GM06990 (cell line): Measurements from ENCODE around the gene SYT1.
A peak's percentile ranks its signal among the peaks of the same experiment; 100 is the strongest.

ENCODE experiments used
- DNase-seq: peaks from one replicate; pipeline ENCODE4 v3.0.0-alpha.2; 2011; ENCODE audit not compliant: insufficient read length; ENCODE audit errors: extremely low read depth
- H3K27me3 ChIP-seq: replicated peaks from 2 replicates; pipeline ENCODE4 v1.6.0; 2011; ENCODE audit warnings: low read length; ENCODE audit not compliant: control insufficient read depth, insufficient read depth
- H3K36me3 ChIP-seq: 2 replicates; pipeline ENCODE4 v1.5.1; 2011; ENCODE audit warnings: low read length; ENCODE audit not compliant: control insufficient read depth, insufficient read depth
- H3K4me3 ChIP-seq: replicated peaks from 2 replicates; pipeline ENCODE4 v1.5.1; 2011; ENCODE audit warnings: low read depth, mild to moderate bottlenecking, control low read depth, low read length
- CTCF ChIP-seq: IDR thresholded peaks from 2 replicates; pipeline ENCODE4 v1.5.1; 2011; ENCODE audit warnings: low read length, control low read depth, mild to moderate bottlenecking, inconsistent platforms; ENCODE audit not compliant: insufficient read depth, poor library complexity, severe bottlenecking

SYT1 gene

GRCh38 chr12:79414252-79414651 lies 549.7 kb downstream of the SYT1 start:
- no peak for TF ChIP-seq CTCF
- Histone ChIP-seq H3K27me3 (no peaks in the 10 kb centered on the region; the same call in none of the 2 replicates), H3K4me3 (no peak overlapping the region), H3K36me3 (no peaks in the 10 kb centered on the region)
- DNase-seq = no peak

GRCh38 chr12:79415321-79415720 lies 550.7 kb downstream of the SYT1 start:
- H3K4me3 ChIP-seq = no peak overlapping the region
- DNase-seq = no peak

DNA sequence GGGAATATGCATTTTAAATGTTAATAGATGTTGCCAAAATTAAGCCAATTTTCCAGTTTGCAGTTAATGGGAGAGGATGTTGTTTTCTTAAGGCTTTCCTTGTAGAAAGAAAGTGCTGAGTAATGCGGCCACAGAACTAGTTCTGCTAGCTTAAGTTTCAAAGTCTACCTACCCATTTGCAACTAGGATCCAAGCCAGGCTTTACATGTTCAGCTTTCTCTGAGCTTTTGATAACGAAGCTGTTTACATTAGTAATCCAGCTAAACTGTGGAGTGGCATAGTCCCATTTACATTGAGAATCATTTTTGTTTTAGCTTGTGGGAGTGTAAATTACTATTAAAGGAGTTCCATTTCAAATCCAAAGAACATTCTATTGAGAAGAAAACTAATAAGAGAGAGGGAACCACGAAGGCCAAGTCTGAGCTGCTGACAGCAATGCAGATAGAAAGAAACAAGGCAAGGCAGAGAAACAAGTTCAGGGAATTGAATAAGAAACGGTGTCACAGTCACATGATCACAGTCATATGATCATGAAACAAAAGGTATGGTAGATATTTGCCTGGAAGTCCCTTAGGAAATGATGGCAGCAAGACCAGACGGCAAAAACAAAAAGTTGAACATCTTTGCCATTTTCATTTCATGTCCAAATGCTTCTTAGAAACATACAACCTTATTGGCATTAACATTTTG lies 551.3 kb downstream of the SYT1 start:
- H3K4me3 ChIP-seq = no peak overlapping the region
- DNase-seq = no peak
- H3K36me3 ChIP-seq = no peaks in the 10 kb centered on the region
- TF ChIP-seq CTCF = no peak
- H3K27me3 ChIP-seq = no peaks in the 10 kb centered on the region; the same call in none of the 2 replicates

More at GRCh38 chr12:79415321-79415720, 550.7 kb downstream of the SYT1 start:
- TF ChIP-seq CTCF = no peak
- no peaks in the 10 kb centered on the region for H3K36me3 ChIP-seq
- H3K27me3 ChIP-seq = no peaks in the 10 kb centered on the region; the same call in none of the 2 replicates

DNA sequence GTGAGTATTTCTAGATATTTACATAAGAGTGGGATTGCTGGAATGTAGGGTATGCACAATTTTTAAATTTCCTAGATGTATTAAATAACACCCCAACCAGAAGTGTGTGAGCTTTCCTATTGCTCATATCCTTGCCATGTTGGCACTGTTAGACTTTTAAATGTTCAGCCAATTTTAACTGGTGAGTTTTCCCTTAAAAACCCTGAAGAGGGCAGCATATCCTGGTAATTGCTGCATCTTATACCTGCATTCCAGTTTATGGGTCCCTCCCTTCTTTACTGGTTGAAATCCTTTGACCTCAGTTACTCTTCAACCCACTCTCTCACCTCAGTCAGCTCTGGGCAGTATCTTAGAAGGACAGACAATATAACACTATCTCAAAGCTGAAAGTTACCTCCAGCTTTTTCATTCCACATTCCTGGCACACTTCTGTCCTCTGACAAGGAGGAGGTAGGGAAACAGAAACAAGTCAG lies 555.6 kb downstream of the SYT1 start:
- TF ChIP-seq CTCF = peak; percentile 23
- Histone ChIP-seq H3K4me3 (no peak overlapping the region), H3K36me3 (no peaks in the 10 kb centered on the region), H3K27me3 (no peaks in the 10 kb centered on the region; the same call in 1 of the 2 replicates)
- no peak for DNase-seq

DNA sequence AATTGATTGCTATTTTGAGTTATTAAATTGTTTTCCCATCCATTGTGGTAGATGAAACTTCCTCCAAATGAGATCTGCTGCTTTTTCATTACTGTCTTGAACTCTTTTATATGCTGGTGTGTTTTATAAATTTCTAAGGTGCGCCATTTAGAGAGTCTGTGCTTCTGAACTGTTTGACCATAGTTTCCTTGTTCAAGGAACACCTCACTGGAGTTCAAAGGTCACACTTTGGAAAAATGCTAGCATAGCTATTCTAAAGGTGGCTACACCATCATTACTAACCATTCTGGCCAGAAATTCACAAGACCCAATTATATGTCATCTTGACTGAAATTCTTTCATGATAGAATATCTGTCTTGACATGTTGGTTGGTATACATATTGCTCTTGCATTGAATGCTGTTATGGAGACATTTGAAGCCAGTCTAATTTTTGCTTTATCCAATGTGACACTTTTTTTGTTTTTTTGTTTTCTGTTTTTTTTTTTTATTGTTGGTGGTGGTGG lies 556.7 kb downstream of the SYT1 start:
- DNase-seq = no peak
- no peak for TF ChIP-seq CTCF
- Histone ChIP-seq H3K36me3 (no peaks in the 10 kb centered on the region), H3K27me3 (no peaks in the 10 kb centered on the region; the same call in 1 of the 2 replicates), H3K4me3 (no peak overlapping the region)
